OCI-LY7 (cell line): Measurements from ENCODE around the gene SURF1. TPM values are rescaled to one million over a fixed set of nuclear protein-coding genes. Genes with fewer than 3 reads are reported as not detected.

ENCODE experiments used
- BruUV-seq: library from RNA; stranded (reverse); fragments of 400-500 nt; replicated peaks from 2 replicates; lab custom pipeline; 2021; lab: Mats Ljungman, UMichigan
- CTCF ChIA-PET: fragments of 300-600 bp; sonication (Branson Sonifier 250); formaldehyde crosslinking; loops from one replicate; lab custom pipeline; 2022; ENCODE audit warnings: antibody characterized with exemption; ENCODE audit not compliant: unreplicated experiment; lab: Charles Lee
- POLR2A ChIA-PET: fragments of 300-600 bp; sonication (Branson Sonifier 250); formaldehyde crosslinking; loops from one replicate; lab custom pipeline; 2022; ENCODE audit warnings: antibody characterized with exemption; lab: Charles Lee
- DNase-seq: peaks from one replicate; pipeline ENCODE4 v3.0.0-alpha.2; 2015; ENCODE audit warnings: low spot score
- H2AFZ ChIP-seq: fragments of 200-600 bp; sonication (generic), shearing (Covaris generic); 2 replicates; pipeline ENCODE4 v1.6.1; 2014; ENCODE audit warnings: mild to moderate bottlenecking, antibody characterized with exemption, low read length, moderate library complexity
- H3K27ac ChIP-seq: fragments of 200-600 bp; sonication (generic); 2 replicates; pipeline ENCODE4 v1.5.1; 2014; ENCODE audit warnings: mixed run types, low read depth, mild to moderate bottlenecking, moderate library complexity, low read length, inconsistent platforms; ENCODE audit not compliant: poor library complexity, severe bottlenecking
- H3K36me3 ChIP-seq: fragments of 200-600 bp; sonication (generic); 2 replicates; pipeline ENCODE4 v1.6.1; 2014; ENCODE audit warnings: mild to moderate bottlenecking, antibody characterized with exemption, low read length, moderate library complexity, mixed read lengths; ENCODE audit not compliant: insufficient read depth
- H3K4me1 ChIP-seq: fragments of 200-600 bp; sonication (generic); 2 replicates; pipeline ENCODE4 v1.5.1; 2014; ENCODE audit warnings: mild to moderate bottlenecking, low read length; ENCODE audit not compliant: insufficient read depth, poor library complexity, severe bottlenecking
- H3K4me2 ChIP-seq: fragments of 200-600 bp; sonication (generic); 2 replicates; pipeline ENCODE4 v1.6.1; 2014; ENCODE audit warnings: mild to moderate bottlenecking, low read length
- H3K4me3 ChIP-seq: fragments of 200-600 bp; sonication (generic); 2 replicates; pipeline ENCODE4 v1.5.1; 2014; ENCODE audit warnings: mild to moderate bottlenecking, low read depth, low read length; ENCODE audit not compliant: poor library complexity, severe bottlenecking
- H3K79me2 ChIP-seq: fragments of 200-600 bp; sonication (generic); 2 replicates; pipeline ENCODE4 v1.6.1; 2016; ENCODE audit warnings: low read depth, mild to moderate bottlenecking, low read length, moderate library complexity, mixed read lengths; ENCODE audit not compliant: insufficient read depth
- H3K9me2 ChIP-seq: fragments of 200-600 bp; sonication (generic); 2 replicates; pipeline ENCODE4 v1.6.1; 2016; ENCODE audit warnings: mild to moderate bottlenecking, low read length, mixed read lengths; ENCODE audit not compliant: insufficient read depth
- H3K9me3 ChIP-seq: fragments of 200-600 bp; sonication (generic); 2 replicates; pipeline ENCODE4 v1.6.1; 2014; ENCODE audit warnings: mild to moderate bottlenecking, mixed run types, low read length, mixed read lengths
- H4K20me1 ChIP-seq: fragments of 200-600 bp; sonication (generic); 2 replicates; pipeline ENCODE4 v1.6.1; 2014; ENCODE audit warnings: mild to moderate bottlenecking, antibody characterized with exemption, low read length, moderate library complexity, mixed read lengths; ENCODE audit not compliant: insufficient read depth
- CTCF ChIP-seq: fragments of 200-600 bp; sonication (generic); conservative IDR thresholded peaks from 2 replicates; pipeline ENCODE4 v1.5.1; 2014; ENCODE audit warnings: mild to moderate bottlenecking, antibody characterized with exemption, low read length, moderate library complexity, mixed read lengths
- EZH2phosphoT487 ChIP-seq: fragments of 200-600 bp; sonication (generic); IDR thresholded peaks from 2 replicates; pipeline ENCODE4 v1.6.1; 2018; ENCODE audit warnings: low read depth, borderline replicate concordance, mild to moderate bottlenecking, mixed run types, antibody characterized with exemption, low read length, moderate library complexity, mixed read lengths
- intact Hi-C: fragments of 100-400 bp; cut with micrococcal nuclease; formaldehyde crosslinking; loops from one replicate; pipeline ENCODE4 v1.10.0; 2022; ENCODE audit not compliant: unreplicated experiment
- total RNA-seq, 2 experiments: library from RNA; depleted of rRNA in 1 of 2; stranded (reverse); fragments of >200 nt in 1 of 2; shearing (Covaris generic) in 1 of 2; gene quantifications; 2 replicates each; pipeline ENCODE4 v1.2.3, GENCODE V29; 2014 to 2022

SURF1 gene
- total RNA-seq, 2 experiments from 2014 or later: 22.9 to 38.9 TPM

GRCh38 chr9:133323991-133324703, 32.1 kb downstream of the SURF1 start:
- Histone ChIP-seq H3K4me1 (no peaks in the 10 kb centered on the region), H3K79me2 (no peaks in the 10 kb centered on the region), H3K4me3 (no peak overlapping the region), H3K9me3 (no peaks in the 10 kb centered on the region), H3K36me3 (peaks cover 2% of the 10 kb centered on the region; the same call in 1 of the 2 replicates), H2AFZ (no peak overlapping the region), H3K9me2 (no peaks in the 10 kb centered on the region), H3K4me2 (no peak overlapping the region), H4K20me1 (no peaks in the 10 kb centered on the region), H3K27ac (no peak overlapping the region)
- BruUV-seq: no TSS peak
- ChIA-PET CTCF (no interaction called here), POLR2A (no interaction called here)
- intact Hi-C loops: no loop called here
- DNase-seq: no peak
- TF ChIP-seq CTCF (no peak), EZH2phosphoT487 (no peak)

- Histone ChIP-seq H3K9me2 (no peaks in the 10 kb centered on the region), H3K9me3 (no peaks in the 10 kb centered on the region), H3K4me2 (no peak overlapping the region), H3K4me1 (no peaks in the 10 kb centered on the region), H3K79me2 (no peaks in the 10 kb centered on the region), H3K27ac (no peak overlapping the region), H3K4me3 (no peak overlapping the region), H2AFZ (no peak overlapping the region), H3K36me3 (no peaks in the 10 kb centered on the region), H4K20me1 (no peaks in the 10 kb centered on the region)
- TF ChIP-seq EZH2phosphoT487: no peak
- no peak for TF ChIP-seq CTCF
- POLR2A ChIA-PET: no interaction called here
- CTCF ChIA-PET: no interaction called here
- intact Hi-C loops: no loop called here
- no TSS peak for BruUV-seq
- DNase-seq: no peak
Measured at GRCh38 chr9:133323211-133323610, 33.1 kb downstream of the SURF1 start.

GRCh38 chr9:133322701-133323100, 33.6 kb downstream of the SURF1 start:
- TF ChIP-seq EZH2phosphoT487: no peak
- Histone ChIP-seq H3K27ac (no peak overlapping the region), H3K36me3 (no peaks in the 10 kb centered on the region), H2AFZ (no peak overlapping the region), H3K4me1 (no peaks in the 10 kb centered on the region), H3K4me2 (no peak overlapping the region), H3K4me3 (no peak overlapping the region), H4K20me1 (no peaks in the 10 kb centered on the region), H3K79me2 (no peaks in the 10 kb centered on the region), H3K9me2 (no peaks in the 10 kb centered on the region), H3K9me3 (no peaks in the 10 kb centered on the region)
- BruUV-seq: no TSS peak
- intact Hi-C loops: no loop called here
- DNase-seq: no peak
- ChIA-PET CTCF (no interaction called here), POLR2A (no interaction called here)
